SK-N-SH (cell line): Measurements from ENCODE around the gene ADCK1. TPM values are rescaled to one million over a fixed set of nuclear protein-coding genes. Genes with fewer than 3 reads are reported as not detected.
"Not testable (repeated sequence)": the region's sequence is repeated elsewhere in the genome, so short reads cannot be mapped to it uniquely, and the experiment has no call there.

Source experiments
- CTCF ChIA-PET: fragments of 300-600, 350-600 bp; formaldehyde crosslinking; extraction: SDS; loops from one replicate; lab custom pipeline; 2021; lab: Yijun Ruan, JAX
- POLR2A ChIA-PET: fragments of 350-600 bp; sonication (Branson Sonifier 250); formaldehyde crosslinking; extraction: SDS; loops from one replicate; lab custom pipeline; 2020; ENCODE audit warnings: antibody characterized with exemption, inconsistent platforms; lab: Yijun Ruan, JAX
- DNase-seq: peaks from one replicate; pipeline ENCODE4 v3.0.0; 2012
- H2AFZ ChIP-seq: fragments of 200-600 bp; sonication (generic); 2 replicates; pipeline ENCODE4 v1.8.1; 2016; ENCODE audit warnings: antibody characterized with exemption, mild to moderate bottlenecking, low read depth
- H3F3A ChIP-seq: fragments of 200-600 bp; sonication (generic); replicated peaks from 2 replicates; pipeline ENCODE3; 2016; ENCODE audit warnings: antibody characterized with exemption, mild to moderate bottlenecking; ENCODE audit not compliant: insufficient read depth
- H3K27ac ChIP-seq, 2 experiments: fragments of 200-500 bp in 1 of 2; fragments of 200-600 bp in 1 of 2; sonication (Bioruptor generic) in 1 of 2; sonication (generic), shearing (Covaris generic) in 1 of 2; 2 replicates each; pipeline versions ENCODE4 v1.5.1 to v1.6.1; 2014 to 2016; ENCODE audit warnings: low read depth in 2 of 2, inconsistent platforms in 1 of 2, low read length in 1 of 2, mild to moderate bottlenecking in 1 of 2, mixed read lengths in 1 of 2
- H3K27me3 ChIP-seq: fragments of 200-600 bp; sonication (generic), shearing (Covaris generic); 2 replicates; pipeline ENCODE4 v1.6.1; 2016; ENCODE audit warnings: mixed run types; ENCODE audit not compliant: insufficient read depth
- H3K36me3 ChIP-seq, 2 experiments: fragments of 200-500 bp in 1 of 2; fragments of 200-600 bp in 1 of 2; sonication (Bioruptor generic) in 1 of 2; sonication (generic) in 1 of 2; replicated peaks in 1 of 2; 2 replicates each; pipeline versions ENCODE3 to v1.5.1; 2014 to 2016; ENCODE audit warnings: low read length in 1 of 2, mild to moderate bottlenecking in 1 of 2; ENCODE audit not compliant: insufficient read depth in 2 of 2, control insufficient read depth in 1 of 2
- H3K4me1 ChIP-seq, 2 experiments: fragments of 200-500 bp in 1 of 2; fragments of 200-600 bp in 1 of 2; sonication (Bioruptor generic) in 1 of 2; sonication (generic), shearing (Covaris generic) in 1 of 2; 2 replicates each; pipeline versions ENCODE4 v1.5.1 to v1.6.1; 2014 to 2016; ENCODE audit warnings: low read depth in 1 of 2, low read length in 1 of 2, mixed run types in 1 of 2; ENCODE audit not compliant: insufficient read depth in 2 of 2, control insufficient read depth in 1 of 2
- H3K4me2 ChIP-seq: fragments of 200-600 bp; sonication (generic), shearing (Covaris generic); 2 replicates; pipeline ENCODE4 v1.6.1; 2017; ENCODE audit warnings: mixed run types
- H3K4me3 ChIP-seq, 2 experiments: fragments of 200-500 bp in 1 of 2; fragments of 200-600 bp in 1 of 2; sonication (Bioruptor generic) in 1 of 2; sonication (generic), shearing (Covaris generic) in 1 of 2; 2 replicates each; pipeline versions ENCODE4 v1.5.1 to v1.8.1; 2014 to 2016; ENCODE audit warnings: low read depth in 2 of 2, inconsistent platforms in 1 of 2, low read length in 1 of 2, mild to moderate bottlenecking in 1 of 2, mixed read lengths in 1 of 2, moderate library complexity in 1 of 2
- H3K79me2 ChIP-seq: fragments of 200-600 bp; sonication (generic); 2 replicates; pipeline ENCODE4 v1.8.1; 2017; ENCODE audit warnings: mild to moderate bottlenecking; ENCODE audit not compliant: insufficient read depth
- H3K9ac ChIP-seq: fragments of 200-600 bp; sonication (generic); 2 replicates; pipeline ENCODE4 v1.6.1; 2017; ENCODE audit warnings: mixed run types
- H3K9me2 ChIP-seq: fragments of 200-600 bp; sonication (generic); 2 replicates; pipeline ENCODE4 v1.6.1; 2017; ENCODE audit warnings: mixed run types
- H3K9me3 ChIP-seq: fragments of 200-600 bp; sonication (generic); 2 replicates; pipeline ENCODE4 v1.6.1; 2017; ENCODE audit warnings: mixed run types, mild to moderate bottlenecking, moderate library complexity
- H4K20me1 ChIP-seq: fragments of 200-600 bp; sonication (generic); 2 replicates; pipeline ENCODE4 v1.6.1; 2017; ENCODE audit warnings: mild to moderate bottlenecking, mixed run types; ENCODE audit not compliant: insufficient read depth
- CHD2 ChIP-seq: fragments of 150-350 bp; IDR thresholded peaks from 2 replicates; pipeline ENCODE4 v1.6.1; 2018; ENCODE audit warnings: low read length; ENCODE audit not compliant: partially characterized antibody
- EP300 ChIP-seq, 2 experiments: IDR thresholded peaks; 2 replicates each; pipeline versions ENCODE4 v1.4.0 to v1.6.1; 2012; ENCODE audit warnings: borderline replicate concordance in 1 of 2, low read depth in 1 of 2, low read length in 1 of 2
- FOXM1 ChIP-seq: IDR thresholded peaks from 2 replicates; pipeline ENCODE4 v1.4.0; 2012; ENCODE audit warnings: low read depth, mild to moderate bottlenecking
- GABPA ChIP-seq: IDR thresholded peaks from 2 replicates; pipeline ENCODE4 v1.4.0; 2012; ENCODE audit warnings: low read depth, mild to moderate bottlenecking
- GATA2 ChIP-seq: sonication (generic); formaldehyde crosslinking; IDR thresholded peaks from 2 replicates; pipeline ENCODE4 v1.5.0; 2020; ENCODE audit warnings: mild to moderate bottlenecking, missing genetic modification reagents
- MEF2A ChIP-seq: IDR thresholded peaks from 2 replicates; pipeline ENCODE4 v1.4.0; 2012; ENCODE audit warnings: low read depth, borderline replicate concordance
- NRF1 ChIP-seq: IDR thresholded peaks from 2 replicates; pipeline ENCODE4 v1.6.1; 2012; ENCODE audit warnings: low read depth, mild to moderate bottlenecking, low read length
- RAD21 ChIP-seq: IDR thresholded peaks from 2 replicates; pipeline ENCODE4 v1.6.1; 2012; ENCODE audit warnings: mild to moderate bottlenecking, low read length
- RXRA ChIP-seq: IDR thresholded peaks from 2 replicates; pipeline ENCODE4 v1.4.0; 2012; ENCODE audit warnings: low read depth, mild to moderate bottlenecking, borderline replicate concordance
- SIN3A ChIP-seq: IDR thresholded peaks from 2 replicates; pipeline ENCODE4 v1.6.1; 2012; ENCODE audit warnings: low read depth, mild to moderate bottlenecking, low read length, moderate library complexity, borderline replicate concordance
- SMC3 ChIP-seq: IDR thresholded peaks from 2 replicates; pipeline ENCODE4 v1.6.1; 2012; ENCODE audit warnings: low read depth, low read length, improper control_type of control experiment
- TEAD4 ChIP-seq: IDR thresholded peaks from 2 replicates; pipeline ENCODE4 v1.4.0; 2012; ENCODE audit warnings: mild to moderate bottlenecking, borderline replicate concordance; ENCODE audit not compliant: insufficient read depth
- WGBS: methylation state at CpG from one replicate; pipeline ENCODE4 v1.1.6; 2017; ENCODE audit warnings: low lambda C conversion rate; 5-methylcytosine and 5-hydroxymethylcytosine counted together
- polyA plus RNA-seq, 3 experiments: library from polyadenylated mRNA; depleted of rRNA; stranded (reverse); fragments of >200 nt; gene quantifications; 2 replicates each; pipeline ENCODE4 v1.2.3, GENCODE V29; 2012
- TF ChIP-seq, protein P1 (sequence below): IDR thresholded peaks from 2 replicates; pipeline ENCODE4 v1.4.0; 2012; ENCODE audit warnings: low read depth, borderline replicate concordance
- TF ChIP-seq, protein P2 (sequence below): fragments of 150-350 bp; IDR thresholded peaks from 2 replicates; pipeline ENCODE4 v1.6.1; 2017; ENCODE audit warnings: antibody characterized with exemption, low read length, low read depth, borderline replicate concordance
- TF ChIP-seq, protein P3 (sequence below): fragments of 200-600 bp; sonication (generic); IDR thresholded peaks from 2 replicates; pipeline ENCODE4 v1.6.1; 2017; ENCODE audit warnings: antibody characterized with exemption, mild to moderate bottlenecking, moderate library complexity

Gene ADCK1
- polyA plus RNA-seq, 1 of the 3 experiments (the other 2 are of a cell fraction): 11.4 TPM

GRCh38 chr14:77915390-77915789 is 115.5 kb downstream of the ADCK1 start:
- H3K36me3 ChIP-seq, DNase-seq, H3K4me2 ChIP-seq, H4K20me1 ChIP-seq, H3K9me3 ChIP-seq, H3K9ac ChIP-seq, POLR2A ChIA-PET, H3K27ac ChIP-seq, H3K27me3 ChIP-seq, H3K9me2 ChIP-seq, H3F3A ChIP-seq, H3K79me2 ChIP-seq, H2AFZ ChIP-seq, CTCF ChIA-PET, H3K4me3 ChIP-seq: not testable (repeated sequence)
- H3K4me1 ChIP-seq: peaks cover 0 to 12% of the 10 kb centered on the region in 2 experiments; a peak in 1 of 4 replicates
- WGBS: 74% methylated on average over 2 of the region's 2 CpGs

DNA sequence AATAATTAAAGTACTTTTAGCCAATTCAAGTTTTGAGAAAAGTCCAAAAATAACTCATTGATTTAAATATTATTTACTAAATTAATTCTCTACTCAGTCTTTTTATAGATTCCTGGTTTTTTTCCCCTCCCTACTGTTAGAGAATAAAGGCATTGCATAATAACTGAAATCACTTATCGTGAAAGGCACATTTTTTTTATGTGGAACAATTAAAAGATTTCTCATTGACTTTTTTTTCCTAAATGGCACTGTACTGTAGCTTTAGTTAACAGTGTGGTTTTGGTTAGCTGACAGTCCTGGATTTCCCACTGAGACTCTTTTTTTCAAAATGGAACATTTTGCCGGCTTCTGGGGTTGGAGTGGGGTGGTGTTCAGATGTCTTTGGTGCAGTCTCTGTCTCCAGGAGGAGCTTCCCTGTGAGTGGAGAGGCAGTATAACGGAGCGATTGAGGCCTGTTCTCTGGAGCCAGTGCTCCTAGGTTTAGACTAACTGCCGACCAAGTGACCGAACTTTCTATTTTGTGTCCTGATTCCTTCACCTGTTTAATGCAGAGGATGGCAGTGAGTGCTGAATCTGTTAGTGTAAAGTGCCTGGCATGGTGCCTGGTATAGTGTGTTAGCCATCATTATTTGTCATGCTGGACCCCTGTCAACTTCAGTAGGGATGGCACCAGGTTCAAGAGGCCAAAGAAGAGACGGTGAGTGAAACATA is 117.7 kb downstream of the ADCK1 start:
- H2AFZ ChIP-seq: no peak overlapping the region
- no peak overlapping the region for H3K4me2 ChIP-seq
- H3K36me3 ChIP-seq: no peaks in the 10 kb centered on the region
- no peak overlapping the region for H3K9ac ChIP-seq
- no peaks in the 10 kb centered on the region for H3K27me3 ChIP-seq
- no peak overlapping the region for H3K27ac ChIP-seq
- no peak overlapping the region for H3K4me3 ChIP-seq
- H3K4me1 ChIP-seq: peaks cover 0 to 27% of the 10 kb centered on the region in 2 experiments; a peak in 2 of 4 replicates
- H3F3A ChIP-seq: no peaks in the 10 kb centered on the region
- no peaks in the 10 kb centered on the region for H3K9me3 ChIP-seq
- H4K20me1 ChIP-seq: no peaks in the 10 kb centered on the region
- WGBS: 81% methylated on average over 7 of the region's 7 CpGs
- no peaks in the 10 kb centered on the region for H3K9me2 ChIP-seq
- POLR2A ChIA-PET: no interaction called here
- CTCF ChIA-PET: no interaction called here
- no peaks in the 10 kb centered on the region for H3K79me2 ChIP-seq
- TF ChIP-seq RXRA: no peak
- no peak for TF ChIP-seq GATA2
- TF ChIP-seq FOXM1: no peak
- no peak for TF ChIP-seq GABPA
- TF ChIP-seq SIN3A: no peak
- TF ChIP-seq RAD21: no peak
- no peak for TF ChIP-seq CHD2
- no peak for TF ChIP-seq EP300 (IDR thresholded peaks at IDR 0.05; ENCODE audit: borderline replicate concordance in 1 of 2, low read depth in 1 of 2, low read length in 1 of 2)
- TF ChIP-seq, protein P1, sequence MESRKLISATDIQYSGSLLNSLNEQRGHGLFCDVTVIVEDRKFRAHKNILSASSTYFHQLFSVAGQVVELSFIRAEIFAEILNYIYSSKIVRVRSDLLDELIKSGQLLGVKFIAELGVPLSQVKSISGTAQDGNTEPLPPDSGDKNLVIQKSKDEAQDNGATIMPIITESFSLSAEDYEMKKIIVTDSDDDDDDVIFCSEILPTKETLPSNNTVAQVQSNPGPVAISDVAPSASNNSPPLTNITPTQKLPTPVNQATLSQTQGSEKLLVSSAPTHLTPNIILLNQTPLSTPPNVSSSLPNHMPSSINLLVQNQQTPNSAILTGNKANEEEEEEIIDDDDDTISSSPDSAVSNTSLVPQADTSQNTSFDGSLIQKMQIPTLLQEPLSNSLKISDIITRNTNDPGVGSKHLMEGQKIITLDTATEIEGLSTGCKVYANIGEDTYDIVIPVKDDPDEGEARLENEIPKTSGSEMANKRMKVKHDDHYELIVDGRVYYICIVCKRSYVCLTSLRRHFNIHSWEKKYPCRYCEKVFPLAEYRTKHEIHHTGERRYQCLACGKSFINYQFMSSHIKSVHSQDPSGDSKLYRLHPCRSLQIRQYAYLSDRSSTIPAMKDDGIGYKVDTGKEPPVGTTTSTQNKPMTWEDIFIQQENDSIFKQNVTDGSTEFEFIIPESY: no peak
- TF ChIP-seq, protein P2, sequence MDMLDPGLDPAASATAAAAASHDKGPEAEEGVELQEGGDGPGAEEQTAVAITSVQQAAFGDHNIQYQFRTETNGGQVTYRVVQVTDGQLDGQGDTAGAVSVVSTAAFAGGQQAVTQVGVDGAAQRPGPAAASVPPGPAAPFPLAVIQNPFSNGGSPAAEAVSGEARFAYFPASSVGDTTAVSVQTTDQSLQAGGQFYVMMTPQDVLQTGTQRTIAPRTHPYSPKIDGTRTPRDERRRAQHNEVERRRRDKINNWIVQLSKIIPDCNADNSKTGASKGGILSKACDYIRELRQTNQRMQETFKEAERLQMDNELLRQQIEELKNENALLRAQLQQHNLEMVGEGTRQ: no peak
- TF ChIP-seq, protein P3, sequence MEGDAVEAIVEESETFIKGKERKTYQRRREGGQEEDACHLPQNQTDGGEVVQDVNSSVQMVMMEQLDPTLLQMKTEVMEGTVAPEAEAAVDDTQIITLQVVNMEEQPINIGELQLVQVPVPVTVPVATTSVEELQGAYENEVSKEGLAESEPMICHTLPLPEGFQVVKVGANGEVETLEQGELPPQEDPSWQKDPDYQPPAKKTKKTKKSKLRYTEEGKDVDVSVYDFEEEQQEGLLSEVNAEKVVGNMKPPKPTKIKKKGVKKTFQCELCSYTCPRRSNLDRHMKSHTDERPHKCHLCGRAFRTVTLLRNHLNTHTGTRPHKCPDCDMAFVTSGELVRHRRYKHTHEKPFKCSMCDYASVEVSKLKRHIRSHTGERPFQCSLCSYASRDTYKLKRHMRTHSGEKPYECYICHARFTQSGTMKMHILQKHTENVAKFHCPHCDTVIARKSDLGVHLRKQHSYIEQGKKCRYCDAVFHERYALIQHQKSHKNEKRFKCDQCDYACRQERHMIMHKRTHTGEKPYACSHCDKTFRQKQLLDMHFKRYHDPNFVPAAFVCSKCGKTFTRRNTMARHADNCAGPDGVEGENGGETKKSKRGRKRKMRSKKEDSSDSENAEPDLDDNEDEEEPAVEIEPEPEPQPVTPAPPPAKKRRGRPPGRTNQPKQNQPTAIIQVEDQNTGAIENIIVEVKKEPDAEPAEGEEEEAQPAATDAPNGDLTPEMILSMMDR: no peak
- no peak for TF ChIP-seq SMC3
- no peak for TF ChIP-seq MEF2A
- TF ChIP-seq TEAD4: no peak
- no peak for TF ChIP-seq NRF1
- DNase-seq: no peak
